ENCODE data around the gene TMA16.
"Not testable (repeated sequence)": the region's sequence is repeated elsewhere in the genome, so short reads cannot be mapped to it uniquely, and the experiment has no call there.

Gene TMA16

DNA sequence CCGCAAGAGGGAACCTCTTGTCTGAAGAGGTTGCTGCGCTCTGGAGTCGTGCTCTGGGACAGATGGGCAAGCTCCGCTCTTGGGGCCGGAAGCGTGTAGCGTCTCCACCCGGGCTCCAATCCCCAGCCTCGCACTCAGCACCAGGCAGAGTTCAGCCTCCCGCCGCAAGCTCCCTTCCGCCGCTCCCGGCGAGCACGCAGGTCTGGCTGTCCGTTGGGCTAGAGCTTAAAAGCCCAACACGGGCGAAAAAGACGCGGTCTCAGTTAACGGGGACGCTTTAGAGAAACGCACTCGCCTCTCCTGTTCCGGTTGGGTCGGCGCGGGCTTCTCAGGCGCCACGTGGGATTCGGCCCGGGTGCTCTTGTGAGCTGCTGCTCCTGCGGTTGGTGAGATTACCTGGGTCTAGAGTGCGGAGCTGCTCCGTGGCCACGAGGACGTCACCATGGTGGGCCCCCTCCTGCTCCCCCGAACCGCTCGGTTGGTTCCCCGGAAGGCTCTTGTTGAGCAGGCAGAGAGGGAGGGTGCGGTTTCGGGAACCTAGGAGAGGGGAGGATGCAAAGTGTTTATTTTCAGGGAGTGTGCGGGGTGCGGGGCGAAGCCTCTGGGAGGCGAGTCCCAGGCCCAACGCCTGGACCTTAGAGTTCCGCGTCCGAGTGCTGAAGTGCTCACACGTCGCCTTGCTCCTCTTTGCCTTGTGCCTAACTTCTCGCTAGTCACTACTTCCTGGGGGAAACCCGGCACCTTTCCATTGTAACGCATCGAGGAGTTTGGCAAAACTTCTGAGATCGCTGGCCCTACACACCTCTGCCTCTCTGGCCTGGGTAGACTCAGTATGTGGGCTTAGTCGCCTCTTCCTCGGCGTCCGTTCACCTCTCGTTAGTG is at the start of gene TMA16:
TMA16 (plus strand) TSS at position 331 of the 882 bp plus-strand sequence; CDS start at position 443, 112 bp downstream.
- DNase-seq (ENCODE audit: low read depth in 2 of 2): peak; percentile 71 to 73

DNA sequence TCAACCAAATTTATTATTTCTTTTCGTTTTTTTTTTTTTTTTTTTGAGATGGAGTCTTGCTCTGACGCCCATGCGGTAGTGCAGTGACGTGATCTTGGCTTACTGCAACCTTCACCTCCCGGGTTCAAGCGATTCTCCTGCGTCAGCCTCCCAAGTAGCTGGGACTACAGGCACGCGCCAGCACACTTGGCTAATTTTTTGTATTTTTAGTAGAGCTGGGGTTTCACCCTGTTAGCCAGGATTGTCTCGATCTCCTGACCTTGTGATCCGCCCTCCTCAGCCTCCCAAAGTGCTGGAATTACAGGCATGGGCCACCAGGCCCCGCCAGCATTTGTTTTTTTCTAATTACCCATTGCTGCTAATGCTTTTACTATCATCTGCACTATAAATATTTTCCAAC is 47.5 kb upstream of the TMA16 start:
- DNase-seq (ENCODE audit: low read depth in 2 of 2): not testable (repeated sequence)

DNA sequence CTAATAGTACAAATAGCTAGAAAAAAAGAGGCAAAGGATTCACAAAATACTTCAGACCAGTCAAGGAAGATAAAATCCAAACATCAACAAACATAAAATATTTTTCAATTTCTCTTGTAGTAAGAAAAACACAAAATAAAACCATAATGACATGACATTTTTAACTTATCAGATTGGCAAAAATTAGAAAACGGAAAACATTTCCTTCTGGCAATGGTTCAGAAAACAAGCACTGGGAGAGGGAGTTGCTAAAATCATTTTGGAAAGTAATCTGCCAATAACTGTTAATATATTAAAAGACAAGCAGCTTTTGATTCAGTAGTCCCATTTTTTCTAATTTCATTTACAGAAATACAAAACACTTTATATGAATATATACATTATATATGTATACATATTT is 47.0 kb upstream of the TMA16 start:
- DNase-seq (ENCODE audit: low read depth in 2 of 2): no peak

DNA sequence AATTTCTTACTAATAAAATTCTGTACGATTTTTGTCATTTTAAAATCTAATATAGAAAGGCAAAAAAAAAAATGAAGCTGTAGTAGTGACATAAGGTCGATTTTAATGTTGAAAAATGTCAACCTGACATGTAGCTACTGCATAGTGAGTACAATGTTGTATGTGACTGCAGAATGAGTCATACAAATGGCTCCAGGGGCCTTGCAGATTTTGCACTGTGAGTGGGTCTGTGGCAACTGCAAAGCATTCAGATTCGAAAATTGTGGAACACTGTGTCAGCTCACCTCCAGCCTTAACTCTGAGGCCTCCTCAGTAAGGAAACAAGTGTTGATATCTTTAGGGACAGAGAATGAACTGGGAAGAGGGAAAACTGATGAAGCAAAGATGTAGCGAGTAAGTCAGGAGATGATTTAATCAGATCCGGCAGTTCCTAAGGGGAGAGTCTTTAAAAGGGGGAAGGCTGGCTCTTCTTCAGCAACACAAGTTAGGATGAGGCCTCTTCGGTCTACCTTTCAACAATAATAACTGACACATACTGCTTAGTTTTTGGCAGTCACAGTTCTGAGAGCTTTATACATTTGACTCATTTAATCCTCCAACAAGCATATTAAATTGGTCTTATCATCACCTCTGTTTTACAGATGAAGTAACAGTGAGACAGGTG is 45.8 kb upstream of the TMA16 start:
- no peak for DNase-seq (ENCODE audit: low read depth in 2 of 2)

DNA sequence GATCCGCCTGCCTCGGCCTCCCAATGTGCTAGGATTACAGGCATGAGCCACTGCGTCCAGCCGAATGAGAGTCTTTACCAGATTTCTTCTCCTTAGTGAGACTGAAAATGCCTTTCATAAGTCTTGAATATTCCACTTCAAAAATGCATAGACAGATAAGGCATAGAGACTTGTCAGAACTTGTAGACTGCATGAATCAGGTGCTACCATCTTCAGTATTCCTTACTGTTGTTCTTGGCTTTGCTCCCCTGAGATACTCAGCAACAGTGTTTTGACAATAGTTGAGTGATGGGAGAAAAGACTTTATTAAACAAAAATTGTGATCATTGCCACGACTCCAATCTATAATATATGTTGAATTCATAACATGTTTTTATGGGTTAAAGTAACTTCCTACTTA is 31.9 kb upstream of the TMA16 start:
- no peak for DNase-seq (ENCODE audit: low read depth in 2 of 2)

DNA sequence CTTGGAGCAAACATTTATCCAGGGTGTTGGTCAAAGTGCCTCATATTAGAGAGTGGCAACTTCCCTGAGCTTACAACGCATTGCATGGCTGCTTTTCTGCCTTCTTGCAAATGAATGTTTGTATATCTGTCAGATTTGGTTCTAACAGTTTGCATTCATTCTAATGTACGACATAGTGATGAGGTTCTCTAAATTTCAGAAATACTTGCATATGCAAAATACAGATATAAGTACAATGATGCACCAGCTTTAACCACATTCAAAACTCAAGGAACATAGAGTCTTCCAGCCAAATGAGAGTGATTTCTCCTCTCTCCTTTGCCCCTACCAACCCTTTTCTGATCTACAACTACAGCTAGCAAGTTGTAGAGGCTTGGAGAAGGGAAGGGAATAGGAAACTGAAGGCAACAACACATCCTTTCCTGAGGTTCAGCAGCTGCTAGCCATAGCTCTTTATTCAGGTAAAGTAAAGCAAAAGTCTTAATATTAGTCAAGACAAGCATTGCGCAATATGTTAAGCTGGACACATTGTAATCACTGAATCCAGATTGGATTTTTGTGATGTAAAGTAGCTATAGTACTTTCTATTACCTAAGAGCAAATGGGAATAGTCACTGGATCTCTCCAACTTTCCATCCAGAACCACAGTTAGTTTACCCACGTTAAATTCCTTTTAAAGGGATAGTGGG is 27.3 kb upstream of the TMA16 start:
- DNase-seq (ENCODE audit: low read depth in 2 of 2): no peak

DNA sequence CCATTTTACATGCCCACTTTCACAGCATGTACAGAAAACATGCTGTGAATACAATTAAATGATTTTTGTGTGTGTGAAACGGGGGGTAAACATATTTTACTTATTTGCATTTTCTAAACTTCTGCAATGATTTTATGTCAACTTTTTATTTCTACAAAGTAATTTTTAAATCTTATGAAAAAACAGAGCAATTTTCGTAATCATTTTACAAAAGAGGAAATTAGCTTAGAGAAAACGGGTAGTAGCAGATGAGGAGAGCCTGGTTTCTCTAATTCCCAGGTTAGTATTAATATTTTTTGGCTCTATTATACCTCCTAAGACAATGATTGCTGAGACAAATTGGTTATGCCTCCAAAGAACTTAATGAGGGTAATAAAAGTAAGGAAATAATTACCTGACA is 24.1 kb upstream of the TMA16 start:
- no peak for DNase-seq (ENCODE audit: low read depth in 2 of 2)

DNA sequence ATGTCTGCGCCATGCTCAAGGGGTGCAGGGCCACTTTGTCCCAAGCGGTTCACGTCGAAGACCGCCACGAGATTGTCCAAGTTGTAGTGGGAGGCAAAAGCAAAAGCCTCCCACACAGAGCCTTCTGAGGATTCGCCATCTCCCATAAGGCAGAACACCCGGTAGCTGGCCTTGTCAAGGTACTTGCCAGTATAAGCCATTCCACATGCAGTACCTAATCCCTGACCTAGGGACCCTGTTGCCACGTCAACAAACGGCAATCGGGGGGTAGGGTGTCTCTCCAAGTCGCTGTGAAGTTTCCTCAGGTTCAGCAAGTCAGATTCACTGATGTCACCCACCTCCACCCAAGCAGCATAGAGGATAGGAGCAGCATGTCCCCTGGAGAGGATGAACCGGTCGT is 21.4 kb upstream of the TMA16 start:
- DNase-seq (ENCODE audit: low read depth in 2 of 2): no peak

DNA sequence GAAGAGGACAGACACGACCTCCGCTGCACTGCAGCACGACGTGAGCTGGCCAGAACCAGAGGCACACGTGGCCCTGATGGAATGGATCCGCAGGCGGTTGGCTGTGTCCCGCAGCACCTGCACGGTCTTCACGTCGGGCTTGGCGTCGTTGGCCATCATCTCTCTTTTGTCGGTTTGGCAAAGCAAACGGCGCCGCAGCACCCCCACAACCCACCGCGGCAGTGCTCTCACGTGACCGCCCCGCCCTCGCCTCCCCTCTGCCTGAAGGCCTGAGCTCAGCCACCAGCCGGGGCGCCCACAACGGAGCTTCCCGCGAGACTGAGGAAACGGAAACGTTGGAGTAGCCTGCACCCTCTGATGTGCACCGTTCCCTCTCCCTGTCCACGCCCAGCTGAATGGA is 20.9 kb upstream of the TMA16 start, which contains the start of gene TKTL2:
TKTL2 (minus strand) TSS at position 179 of the 400 bp plus-strand sequence; CDS start at position 159, 20 bp downstream.
- no peak for DNase-seq (ENCODE audit: low read depth in 2 of 2)

DNA sequence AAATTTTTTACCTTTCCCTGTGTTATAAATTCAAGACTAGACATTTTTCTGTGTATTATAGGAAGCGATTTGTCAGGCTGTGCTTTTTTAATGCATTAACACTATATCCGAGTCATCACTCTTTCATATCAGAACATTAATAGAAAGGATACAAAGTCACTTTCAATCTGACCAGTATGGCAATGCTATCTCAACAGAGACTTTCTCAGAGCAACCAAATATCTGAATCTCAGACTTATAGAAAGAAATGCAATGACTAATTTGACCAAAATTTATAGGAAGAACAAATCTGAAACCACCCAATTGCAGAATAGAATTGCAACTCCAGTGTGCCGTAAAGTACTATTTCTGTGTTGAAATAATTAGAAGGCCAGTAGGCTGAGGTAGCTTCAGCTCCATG is 20.5 kb upstream of the TMA16 start:
- DNase-seq (ENCODE audit: low read depth in 2 of 2): no peak

DNA sequence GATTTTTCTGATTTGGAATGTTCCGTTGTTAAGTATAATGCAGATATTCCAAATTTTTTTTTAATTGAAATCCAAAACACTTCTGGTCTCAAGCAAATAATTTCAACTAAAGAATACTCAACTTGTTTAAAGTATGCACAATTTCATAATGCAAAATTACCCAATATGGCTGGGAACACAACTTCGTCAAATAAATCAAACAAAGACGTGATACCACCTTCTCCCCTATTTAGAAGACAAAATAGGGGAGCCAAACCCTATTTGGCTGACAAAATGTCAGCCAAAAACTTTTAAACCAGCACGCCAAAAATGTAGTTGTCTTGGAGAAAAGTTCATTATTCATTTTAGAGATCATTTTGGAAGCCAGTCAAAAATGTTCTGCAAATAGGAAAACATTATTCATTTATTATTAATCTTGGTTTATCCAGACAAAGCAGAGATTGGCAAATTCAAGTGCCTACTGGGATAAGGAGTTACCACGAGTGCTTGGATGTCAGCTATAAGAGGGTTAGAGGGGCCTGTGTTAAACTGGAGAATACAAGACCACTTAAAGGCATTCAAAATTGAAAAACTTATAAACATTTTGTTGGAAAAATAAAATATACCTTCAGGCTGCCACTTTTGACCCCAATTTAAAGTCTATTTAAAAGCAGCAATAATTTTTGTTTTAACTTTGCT is 17.6 kb upstream of the TMA16 start:
- DNase-seq (ENCODE audit: low read depth in 2 of 2): no peak

DNA sequence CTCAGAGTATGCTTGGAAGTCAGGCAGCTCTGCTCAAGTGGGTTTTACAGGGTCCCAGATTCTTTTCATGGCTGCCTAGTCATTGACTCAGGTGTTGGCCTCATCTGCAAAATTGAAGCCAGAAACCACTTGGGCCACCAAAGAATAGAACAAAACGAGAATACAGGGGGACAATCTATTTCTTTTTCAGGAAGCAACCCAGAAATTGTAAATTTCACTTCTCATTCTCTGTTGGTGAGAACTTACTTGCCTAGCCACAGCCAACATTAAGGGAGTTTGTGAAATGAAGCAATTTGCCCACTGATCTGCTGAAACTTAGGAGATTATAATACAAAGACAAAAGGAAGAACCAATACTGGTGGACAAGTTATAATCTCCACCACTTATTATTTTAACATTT is 12.3 kb upstream of the TMA16 start:
- no peak for DNase-seq (ENCODE audit: low read depth in 2 of 2)

DNA sequence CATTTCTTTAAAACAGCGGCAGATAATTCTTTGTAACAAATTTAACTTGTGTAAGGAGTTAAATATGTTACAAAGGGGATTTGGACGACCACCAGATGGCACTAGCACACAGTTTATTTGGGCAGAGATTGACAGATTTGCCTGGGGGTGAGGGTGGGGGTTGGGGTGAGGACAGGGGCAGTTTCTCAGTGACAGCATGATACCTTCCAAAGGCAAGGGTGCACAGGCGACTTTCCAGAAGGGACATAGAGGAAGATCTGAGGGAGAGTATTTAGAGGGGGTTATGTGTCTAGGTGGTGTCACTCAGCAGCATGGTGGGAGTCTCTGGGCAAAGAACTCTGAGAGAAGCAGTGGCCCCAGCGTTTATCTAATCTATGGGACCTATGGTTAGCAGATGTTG is 9.6 kb upstream of the TMA16 start:
- DNase-seq (ENCODE audit: low read depth in 2 of 2): peak; percentile 21 to 51

DNA sequence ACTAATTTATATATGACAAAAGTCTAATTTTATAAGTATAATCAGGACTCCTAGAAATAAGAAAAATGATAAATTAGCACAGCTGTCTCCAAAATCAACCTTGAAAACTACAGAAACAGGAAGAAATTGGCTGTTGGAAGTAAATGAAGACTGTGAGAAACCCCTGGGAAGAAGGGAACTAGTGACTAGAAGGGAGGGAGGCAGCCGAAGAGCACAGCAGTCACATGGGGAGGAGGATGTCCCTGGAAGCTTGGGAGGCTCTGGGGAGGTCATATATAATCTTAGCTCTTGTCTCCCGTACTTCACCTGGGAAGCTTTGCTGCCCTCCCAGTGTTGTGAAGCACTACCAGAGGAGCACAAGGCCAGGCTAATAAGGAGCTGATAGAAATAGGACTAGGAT is 8.9 kb upstream of the TMA16 start:
- DNase-seq (ENCODE audit: low read depth in 2 of 2): no peak

DNA sequence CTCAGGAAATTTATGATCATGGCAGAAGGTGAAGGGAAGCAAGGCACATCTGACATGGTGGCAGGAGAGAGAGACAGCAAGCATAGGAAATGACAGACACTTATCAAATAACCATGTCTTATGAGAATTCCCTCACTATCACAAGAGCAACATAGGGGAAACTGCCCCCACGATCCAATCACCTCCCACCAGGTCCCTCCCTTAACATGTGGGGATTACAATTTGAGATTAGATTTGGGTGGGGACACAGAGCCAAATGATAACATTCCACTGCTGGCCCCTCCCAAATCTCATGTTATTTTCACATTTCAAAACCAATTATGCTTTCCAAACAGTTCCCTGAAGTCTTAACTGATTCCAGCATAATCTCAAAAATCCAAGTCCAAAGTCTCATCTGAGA is 8.2 kb upstream of the TMA16 start:
- DNase-seq (ENCODE audit: low read depth in 2 of 2): no peak

DNA sequence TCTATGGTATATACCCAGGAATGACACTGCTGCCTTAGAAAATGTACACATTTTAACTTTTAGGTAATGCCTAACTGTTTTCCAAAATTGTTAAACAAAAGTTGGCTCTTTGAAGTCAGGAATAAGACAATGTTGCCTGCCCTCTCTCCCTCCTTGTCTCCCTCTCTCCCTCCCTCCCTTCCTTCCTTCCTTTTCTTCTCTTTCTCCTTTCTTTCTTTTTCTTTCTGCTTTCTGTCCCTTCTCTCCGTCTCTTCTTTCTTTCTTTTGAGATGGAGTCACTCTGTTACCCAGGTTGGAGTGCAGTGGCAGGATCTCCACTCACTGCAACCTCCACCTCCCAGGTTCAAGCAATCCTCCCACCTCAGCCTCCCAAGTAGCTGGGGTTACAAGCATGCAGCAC is 4.6 kb upstream of the TMA16 start:
- no peak for DNase-seq (ENCODE audit: low read depth in 2 of 2)

DNA sequence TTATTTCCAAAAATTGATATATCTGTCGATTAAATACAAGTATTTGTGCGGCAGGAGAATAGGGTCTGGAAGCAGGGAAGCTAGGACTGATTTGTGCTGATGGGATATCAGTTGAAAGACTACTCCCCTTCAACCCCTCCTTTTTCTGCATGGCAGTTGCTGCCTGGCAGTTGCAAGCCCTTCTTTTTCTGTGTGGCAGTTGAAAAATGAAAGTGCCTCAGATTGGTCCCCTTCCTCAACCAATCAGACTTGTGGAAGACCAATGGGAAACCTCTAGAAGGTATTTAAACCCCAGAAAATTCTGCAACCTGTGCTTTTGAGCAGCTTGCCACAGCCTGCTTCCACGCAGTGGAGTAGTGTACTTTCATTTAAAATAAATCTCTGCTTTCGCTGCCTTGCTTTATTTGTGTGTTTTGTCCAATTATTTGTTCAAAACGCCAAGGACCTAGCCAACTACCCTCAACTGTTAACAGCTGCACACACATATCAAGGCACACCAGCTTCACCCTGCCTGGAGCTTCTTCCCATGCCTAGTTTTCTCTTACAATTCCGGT is 1.5 kb upstream of the TMA16 start:
- no peak for DNase-seq (ENCODE audit: low read depth in 2 of 2)

DNA sequence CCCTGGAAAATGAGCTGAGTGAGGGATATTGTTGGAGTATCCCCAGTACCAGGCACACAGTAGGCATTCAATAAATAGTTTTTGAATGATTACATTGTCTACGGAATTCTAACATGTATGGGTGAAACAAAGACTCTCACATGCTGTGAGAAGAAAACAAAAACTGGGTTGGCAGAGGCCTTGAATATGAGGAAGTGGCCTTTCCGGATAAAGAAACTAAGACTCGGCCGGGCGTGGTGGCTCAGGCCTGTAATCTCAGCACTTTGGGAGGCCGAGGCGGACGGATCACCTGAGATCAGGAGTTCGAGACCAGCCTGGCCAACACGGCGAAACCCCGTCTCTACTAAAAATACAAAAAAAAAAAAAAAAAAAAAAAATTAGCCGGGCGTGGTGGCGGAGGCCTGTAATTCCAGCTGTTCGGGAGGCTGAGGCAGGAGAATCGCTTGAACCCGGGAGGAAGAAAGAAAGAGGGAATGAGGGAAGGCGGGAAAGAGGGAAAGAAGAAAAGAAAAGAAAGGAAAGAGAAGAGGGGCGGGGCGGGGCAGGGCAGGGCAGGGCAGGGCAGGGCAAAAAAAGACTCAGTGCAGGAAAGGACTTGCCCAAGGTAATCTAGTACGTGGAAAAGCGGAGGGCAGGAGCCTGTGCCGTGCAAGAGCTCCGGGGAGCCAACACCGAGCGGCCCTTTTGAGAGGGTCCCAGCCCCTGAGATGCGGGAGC is 689 bp upstream of the TMA16 start:
- no peak for DNase-seq (ENCODE audit: low read depth in 2 of 2)

DNA sequence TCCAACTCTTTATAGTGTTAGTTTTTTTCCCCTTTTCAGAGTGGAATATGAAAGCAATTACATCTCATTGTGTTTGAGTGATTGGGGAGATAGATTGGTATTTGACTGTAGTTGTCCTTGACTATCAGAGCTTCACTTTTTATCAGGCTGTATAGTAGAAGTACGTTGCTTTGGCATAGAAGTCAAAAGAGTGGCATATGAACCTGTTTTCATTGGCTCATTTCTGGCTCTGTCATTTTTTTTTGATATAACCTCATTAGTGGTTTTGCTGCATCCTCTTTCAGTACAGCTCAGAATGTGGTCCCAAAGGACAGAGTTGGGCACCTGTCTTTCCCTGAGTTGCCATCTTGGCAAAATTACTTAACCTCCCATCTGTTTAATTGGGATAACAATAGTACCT is 1.4 kb downstream of the TMA16 start:
- no peak for DNase-seq (ENCODE audit: low read depth in 2 of 2)

DNA sequence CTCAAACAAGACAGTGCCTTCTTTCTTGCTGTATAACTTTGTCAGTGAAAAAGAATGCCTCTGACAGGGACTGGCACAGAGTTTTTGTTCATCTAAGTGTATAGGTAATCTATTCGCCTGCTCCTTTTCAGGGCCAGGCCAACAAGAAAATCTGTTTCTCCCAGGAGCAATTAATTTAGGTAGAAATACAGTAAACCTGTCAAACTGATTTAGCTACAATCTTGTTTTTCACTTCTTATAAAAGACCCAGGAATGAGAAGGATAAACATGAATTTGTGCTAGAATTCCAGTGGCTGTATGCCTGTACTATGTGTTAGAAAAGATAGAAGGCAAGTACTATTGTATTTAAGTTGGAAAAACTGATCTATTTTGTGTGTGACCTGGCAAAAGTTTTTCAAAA is 6.1 kb downstream of the TMA16 start:
- no peak for DNase-seq (ENCODE audit: low read depth in 2 of 2)

DNA sequence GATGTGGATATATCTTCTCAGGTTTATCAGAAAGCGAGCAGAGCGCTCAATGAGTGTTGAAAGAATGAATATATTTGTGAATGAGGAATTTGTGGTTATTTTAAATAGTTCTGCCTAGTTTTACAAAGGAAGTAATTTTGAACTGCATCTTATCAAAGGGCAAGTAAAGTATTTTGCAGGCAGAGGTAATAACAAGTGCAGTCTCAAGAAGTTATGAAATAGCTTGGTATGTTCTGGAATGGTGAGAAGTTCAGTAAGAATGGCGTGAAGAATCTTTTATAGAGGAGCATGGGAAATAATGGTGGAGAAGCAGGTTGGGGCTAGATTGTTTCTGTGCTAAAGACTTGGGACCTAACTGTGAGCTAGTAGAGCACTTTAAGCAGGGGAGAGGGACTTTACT is 10.9 kb downstream of the TMA16 start:
- no peak for DNase-seq (ENCODE audit: low read depth in 2 of 2)
